Caco-2 (cell line): ENCODE measurements around the gene PLEKHG4B. TPM values are rescaled to one million over a fixed set of nuclear protein-coding genes. Genes with fewer than 3 reads are reported as not detected.

Source experiments
- BruUV-seq: library from RNA; stranded (reverse); fragments of 400-500 nt; replicated peaks from 2 replicates; lab custom pipeline; 2021; lab: Mats Ljungman, UMichigan
- CTCF ChIA-PET: fragments of 300-600 bp; sonication (Branson Sonifier 250); formaldehyde crosslinking; loops from one replicate; lab custom pipeline; 2022; ENCODE audit warnings: antibody characterized with exemption; lab: Charles Lee
- POLR2A ChIA-PET: fragments of 300-600 bp; sonication (Branson Sonifier 250); formaldehyde crosslinking; loops from one replicate; lab custom pipeline; 2022; ENCODE audit warnings: antibody characterized with exemption; lab: Charles Lee
- DNase-seq, 2 experiments: peaks; one replicate each; pipeline versions ENCODE4 v3.0.0 to v3.0.0-alpha.2; 2020 to 2022
- H3K27me3 ChIP-seq: replicated peaks from 2 replicates; pipeline ENCODE4 v1.6.0; 2011; ENCODE audit warnings: low read length; ENCODE audit not compliant: control insufficient read depth, insufficient read depth
- H3K36me3 ChIP-seq: 2 replicates; pipeline ENCODE4 v1.5.1; 2011; ENCODE audit warnings: low read length; ENCODE audit not compliant: control insufficient read depth, insufficient read depth
- H3K4me1 ChIP-seq: fragments of 250-450 bp; sonication (Bioruptor Pico); 2 replicates; pipeline ENCODE4 v1.5.1; 2020; ENCODE audit warnings: mild to moderate bottlenecking
- H3K4me3 ChIP-seq: 2 replicates; pipeline ENCODE4 v1.5.1; 2011; ENCODE audit warnings: low read depth, mild to moderate bottlenecking, control low read depth, low read length
- H3K9me3 ChIP-seq: fragments of 250-450 bp; sonication (Bioruptor Pico); 2 replicates; pipeline ENCODE4 v1.5.1; 2020; ENCODE audit warnings: mild to moderate bottlenecking, moderate library complexity
- H3K27ac Mint-ChIP-seq: one replicate; pipeline ENCODE4 v1.8.0; 2022; ENCODE audit warnings: mixed read lengths; ENCODE audit not compliant: unreplicated experiment
- H3K27me3 Mint-ChIP-seq: one replicate; pipeline ENCODE4 v1.8.0; 2022; ENCODE audit warnings: mixed read lengths; ENCODE audit not compliant: insufficient read depth, unreplicated experiment
- H3K36me3 Mint-ChIP-seq: one replicate; pipeline ENCODE4 v1.8.0; 2022; ENCODE audit warnings: mild to moderate bottlenecking, mixed read lengths; ENCODE audit not compliant: insufficient read depth, unreplicated experiment
- H3K4me1 Mint-ChIP-seq: one replicate; pipeline ENCODE4 v1.8.0; 2022; ENCODE audit warnings: low read depth, mixed read lengths; ENCODE audit not compliant: unreplicated experiment
- H3K4me3 Mint-ChIP-seq: one replicate; pipeline ENCODE4 v1.8.0; 2022; ENCODE audit warnings: mild to moderate bottlenecking, moderate library complexity, mixed read lengths; ENCODE audit not compliant: unreplicated experiment
- H3K9me3 Mint-ChIP-seq: one replicate; pipeline ENCODE4 v1.8.0; 2022; ENCODE audit warnings: mixed read lengths; ENCODE audit not compliant: unreplicated experiment
- intact Hi-C: fragments of 100-400 bp; cut with micrococcal nuclease; formaldehyde crosslinking; loops from one replicate; pipeline ENCODE4 v1.10.0; 2022; ENCODE audit not compliant: unreplicated experiment
- total RNA-seq: library from RNA; stranded (reverse); gene quantifications from 2 replicates; pipeline ENCODE4 v1.2.3, GENCODE V29; 2022
- TF ChIP-seq, protein P1 (sequence below), 2 experiments: fragments of 200-600 bp in 1 of 2; IDR thresholded peaks; 1 replicate in 1 of 2; 2 replicates in 1 of 2; pipeline versions ENCODE4 v1.5.1 to v1.8.0; 2011 to 2022; ENCODE audit warnings: antibody characterized with exemption in 1 of 2, control low read depth in 1 of 2, inconsistent platforms in 1 of 2, low read depth in 1 of 2, low read length in 1 of 2, mild to moderate bottlenecking in 1 of 2, moderate library complexity in 1 of 2; ENCODE audit not compliant: insufficient read depth in 1 of 2, severe bottlenecking in 1 of 2, unreplicated experiment in 1 of 2

Gene PLEKHG4B
- total RNA-seq, 1 experiment from 2014 or later: 15.0 TPM

GRCh38 chr5:160173-160510, 68.2 kb downstream of the PLEKHG4B start:
- Histone ChIP-seq H3K27me3 (no peaks in the 10 kb centered on the region), H3K9me3 (no peaks in the 10 kb centered on the region), H3K36me3 (no peaks in the 10 kb centered on the region; the same call in 1 of the 2 replicates), H3K4me3 (no peak overlapping the region), H3K4me1 (no peaks in the 10 kb centered on the region)
- no peaks in the 10 kb centered on the region for H3K27me3 Mint-ChIP-seq
- H3K4me3 Mint-ChIP-seq: no peak overlapping the region
- TF ChIP-seq, protein P1, sequence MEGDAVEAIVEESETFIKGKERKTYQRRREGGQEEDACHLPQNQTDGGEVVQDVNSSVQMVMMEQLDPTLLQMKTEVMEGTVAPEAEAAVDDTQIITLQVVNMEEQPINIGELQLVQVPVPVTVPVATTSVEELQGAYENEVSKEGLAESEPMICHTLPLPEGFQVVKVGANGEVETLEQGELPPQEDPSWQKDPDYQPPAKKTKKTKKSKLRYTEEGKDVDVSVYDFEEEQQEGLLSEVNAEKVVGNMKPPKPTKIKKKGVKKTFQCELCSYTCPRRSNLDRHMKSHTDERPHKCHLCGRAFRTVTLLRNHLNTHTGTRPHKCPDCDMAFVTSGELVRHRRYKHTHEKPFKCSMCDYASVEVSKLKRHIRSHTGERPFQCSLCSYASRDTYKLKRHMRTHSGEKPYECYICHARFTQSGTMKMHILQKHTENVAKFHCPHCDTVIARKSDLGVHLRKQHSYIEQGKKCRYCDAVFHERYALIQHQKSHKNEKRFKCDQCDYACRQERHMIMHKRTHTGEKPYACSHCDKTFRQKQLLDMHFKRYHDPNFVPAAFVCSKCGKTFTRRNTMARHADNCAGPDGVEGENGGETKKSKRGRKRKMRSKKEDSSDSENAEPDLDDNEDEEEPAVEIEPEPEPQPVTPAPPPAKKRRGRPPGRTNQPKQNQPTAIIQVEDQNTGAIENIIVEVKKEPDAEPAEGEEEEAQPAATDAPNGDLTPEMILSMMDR (IDR thresholded peaks at IDR 0.05; ENCODE audit: insufficient read depth in 1 of 2, low read depth in 1 of 2, low read length in 1 of 2, severe bottlenecking in 1 of 2, unreplicated experiment in 1 of 2): no peak
- intact Hi-C loops: no loop called here
- ChIA-PET POLR2A (no interaction called here), CTCF (no interaction called here)
- no peaks in the 10 kb centered on the region for H3K9me3 Mint-ChIP-seq
- H3K27ac Mint-ChIP-seq: peak overlapping the region; percentile 45
- no peaks in the 10 kb centered on the region for H3K4me1 Mint-ChIP-seq
- DNase-seq: no peak
- BruUV-seq: no TSS peak
- H3K36me3 Mint-ChIP-seq: peaks cover 60% of the 10 kb centered on the region

GRCh38 chr5:160921-161802, 69.2 kb downstream of the PLEKHG4B start:
- Histone ChIP-seq H3K27me3 (no peaks in the 10 kb centered on the region), H3K4me1 (no peaks in the 10 kb centered on the region), H3K9me3 (no peaks in the 10 kb centered on the region), H3K4me3 (no peak overlapping the region), H3K36me3 (no peaks in the 10 kb centered on the region; the same call in 1 of the 2 replicates)
- TF ChIP-seq, protein P1 (IDR thresholded peaks at IDR 0.05; ENCODE audit: insufficient read depth in 1 of 2, low read depth in 1 of 2, low read length in 1 of 2, severe bottlenecking in 1 of 2, unreplicated experiment in 1 of 2): no peak
- CTCF ChIA-PET: no interaction called here
- Mint-ChIP-seq H3K4me3 (no peak overlapping the region), H3K27me3 (no peaks in the 10 kb centered on the region), H3K27ac (no peak overlapping the region), H3K9me3 (no peaks in the 10 kb centered on the region), H3K36me3 (peaks cover 50% of the 10 kb centered on the region), H3K4me1 (no peaks in the 10 kb centered on the region)
- intact Hi-C loops: no loop called here
- no TSS peak for BruUV-seq
- POLR2A ChIA-PET: no interaction called here
- DNase-seq: no peak

GRCh38 chr5:161803-162110, 69.8 kb downstream of the PLEKHG4B start:
- no peak overlapping the region for H3K4me3 Mint-ChIP-seq
- no peak overlapping the region for H3K27ac Mint-ChIP-seq
- POLR2A ChIA-PET: no interaction called here
- TF ChIP-seq, protein P1 (IDR thresholded peaks at IDR 0.05; ENCODE audit: insufficient read depth in 1 of 2, low read depth in 1 of 2, low read length in 1 of 2, severe bottlenecking in 1 of 2, unreplicated experiment in 1 of 2): no peak
- Histone ChIP-seq H3K4me3 (no peak overlapping the region), H3K36me3 (no peaks in the 10 kb centered on the region; the same call in 1 of the 2 replicates), H3K4me1 (no peaks in the 10 kb centered on the region), H3K27me3 (no peaks in the 10 kb centered on the region), H3K9me3 (no peaks in the 10 kb centered on the region)
- DNase-seq: no peak
- no peaks in the 10 kb centered on the region for H3K9me3 Mint-ChIP-seq
- intact Hi-C loops: no loop called here
- BruUV-seq: no TSS peak
- H3K27me3 Mint-ChIP-seq: no peaks in the 10 kb centered on the region
- no peaks in the 10 kb centered on the region for H3K4me1 Mint-ChIP-seq
- CTCF ChIA-PET: no interaction called here
- H3K36me3 Mint-ChIP-seq: peaks cover 50% of the 10 kb centered on the region
